Measurements from ENCODE around the gene SLC39A10.
"Not testable (repeated sequence)": the region's sequence is repeated elsewhere in the genome, so short reads cannot be mapped to it uniquely, and the experiment has no call there.

The SLC39A10 gene

GRCh38 chr2:195645413-195645812, 11.6 kb upstream of the SLC39A10 start:
- no peak for TF ChIP-seq CTCF (IDR thresholded peaks at IDR 0.05)
- no peak for TF ChIP-seq ZFX (IDR thresholded peaks at IDR 0.05; ENCODE audit: borderline replicate concordance)
- H3K27ac ChIP-seq, result no peak overlapping the region

- TF ChIP-seq ZFX (IDR thresholded peaks at IDR 0.05; ENCODE audit: borderline replicate concordance) (no peak), CTCF (IDR thresholded peaks at IDR 0.05) (no peak)
- H3K27ac ChIP-seq, result no peak overlapping the region
Observed at GRCh38 chr2:195646424-195646823, 10.6 kb upstream of the SLC39A10 start.

- TF ChIP-seq CTCF (IDR thresholded peaks at IDR 0.05) (no peak), ZFX (IDR thresholded peaks at IDR 0.05; ENCODE audit: borderline replicate concordance) (no peak)
- H3K27ac ChIP-seq, result no peak overlapping the region
Observed at GRCh38 chr2:195647302-195647701, 9.7 kb upstream of the SLC39A10 start.

- not testable (repeated sequence) for H3K27ac ChIP-seq
Observed at GRCh38 chr2:195648370-195648769, 8.7 kb upstream of the SLC39A10 start.

- no peak overlapping the region for H3K27ac ChIP-seq
- no peak for TF ChIP-seq CTCF (IDR thresholded peaks at IDR 0.05)
- no peak for TF ChIP-seq ZFX (IDR thresholded peaks at IDR 0.05; ENCODE audit: borderline replicate concordance)
Observed at GRCh38 chr2:195648787-195649186, 8.2 kb upstream of the SLC39A10 start.

- H3K27ac ChIP-seq, result no peak overlapping the region
- TF ChIP-seq CTCF (IDR thresholded peaks at IDR 0.05) (no peak), ZFX (IDR thresholded peaks at IDR 0.05; ENCODE audit: borderline replicate concordance) (no peak)
Observed at GRCh38 chr2:195649629-195650190, 7.3 kb upstream of the SLC39A10 start.

- H3K27ac ChIP-seq, result no peak overlapping the region
- TF ChIP-seq ZFX (IDR thresholded peaks at IDR 0.05; ENCODE audit: borderline replicate concordance) (no peak), CTCF (IDR thresholded peaks at IDR 0.05) (no peak)
Observed at GRCh38 chr2:195651046-195651445, 6.0 kb upstream of the SLC39A10 start.

GRCh38 chr2:195652911-195653310, 4.1 kb upstream of the SLC39A10 start:
- H3K27ac ChIP-seq, result no peak overlapping the region
- TF ChIP-seq ZFX (IDR thresholded peaks at IDR 0.05; ENCODE audit: borderline replicate concordance) (no peak), CTCF (IDR thresholded peaks at IDR 0.05) (no peak)
